OCI-LY7 (cell line): ENCODE results near the gene CYRIA.

ENCODE experiments used
- CTCF ChIP-seq: fragments of 200-600 bp; sonication (generic); conservative IDR thresholded peaks from 2 replicates; pipeline ENCODE4 v1.5.1; 2014; ENCODE audit warnings: mild to moderate bottlenecking, antibody characterized with exemption, low read length, moderate library complexity, mixed read lengths
- EZH2phosphoT487 ChIP-seq: fragments of 200-600 bp; sonication (generic); IDR thresholded peaks from 2 replicates; pipeline ENCODE4 v1.6.1; 2018; ENCODE audit warnings: low read depth, borderline replicate concordance, mild to moderate bottlenecking, mixed run types, antibody characterized with exemption, low read length, moderate library complexity, mixed read lengths

GRCh38 chr2:16655905-16656642, 9.6 kb downstream of the CYRIA start:
- no peak for TF ChIP-seq CTCF
- no peak for TF ChIP-seq EZH2phosphoT487
